T-cell (primary cell): ENCODE measurements around the gene CACNA2D1. TPM values are rescaled to one million over a fixed set of nuclear protein-coding genes. Genes with fewer than 3 reads are reported as not detected.

Experiments used
- ATAC-seq, 4 experiments: fragments of 200-7000 bp in 3 of 4; fragments of 150-1000 bp in 1 of 4; cut with Tn5 transposase; replicated peaks in 1 of 4; 1 replicate in 3 of 4; 2 replicates in 1 of 4; pipeline ENCODE4 v1.10.0; 2021; ENCODE audit warnings: moderate library complexity in 3 of 4, mild to moderate bottlenecking in 2 of 4, moderate number of reproducible peaks in 1 of 4
- CTCF ChIA-PET, 2 donors: fragments of 300-600 bp; sonication (Branson Sonifier 250); formaldehyde crosslinking; loops; one replicate each; lab custom pipeline; 2022; ENCODE audit warnings: antibody characterized with exemption in 2 of 2; lab: Charles Lee
- POLR2A ChIA-PET, 2 donors: fragments of 300-600 bp; sonication (Branson Sonifier 250); formaldehyde crosslinking; loops; one replicate each; lab custom pipeline; 2022; ENCODE audit warnings: antibody characterized with exemption in 2 of 2; lab: Charles Lee
- DNase-seq, 35 experiments: peaks; one replicate each; pipeline versions ENCODE4 v3.0.0 to v3.0.0-alpha.2; 2013 to 2023
- H3K27ac ChIP-seq: one replicate; pipeline ENCODE4 v1.5.1; 2013; ENCODE audit warnings: low read length
- H3K27me3 ChIP-seq, 2 experiments: replicated peaks in 1 of 2; 1 replicate in 1 of 2; 2 replicates in 1 of 2; pipeline versions ENCODE4 v1.6.1 to v1.7.0; 2013; ENCODE audit warnings: low read length in 1 of 2, mixed read lengths in 1 of 2; ENCODE audit not compliant: control insufficient read depth in 2 of 2, insufficient read depth in 2 of 2; ENCODE audit errors: extremely low read depth in 1 of 2
- H3K36me3 ChIP-seq, 2 donors: 1 replicate in 1 of 2; 2 replicates in 1 of 2; pipeline versions ENCODE4 v1.6.1 to v1.7.0; 2013; ENCODE audit warnings: low read length in 1 of 2; ENCODE audit not compliant: control insufficient read depth in 2 of 2, insufficient read depth in 1 of 2; ENCODE audit errors: extremely low read depth in 1 of 2
- H3K4me1 ChIP-seq, 2 experiments: 1 replicate in 1 of 2; 2 replicates in 1 of 2; pipeline versions ENCODE4 v1.6.1 to v1.7.0; 2013; ENCODE audit warnings: low read length in 2 of 2, mixed read lengths in 1 of 2; ENCODE audit not compliant: insufficient read depth in 2 of 2, control insufficient read depth in 1 of 2; ENCODE audit errors: extremely low read depth in 1 of 2
- H3K4me3 ChIP-seq, 2 donors: 1 replicate in 1 of 2; 2 replicates in 1 of 2; pipeline versions ENCODE4 v1.5.1 to v1.7.0; 2013; ENCODE audit warnings: mild to moderate bottlenecking in 2 of 2, low read length in 1 of 2, moderate library complexity in 1 of 2; ENCODE audit not compliant: control insufficient read depth in 1 of 2; ENCODE audit errors: extremely low read depth in 1 of 2
- H3K9me3 ChIP-seq: 2 replicates; pipeline ENCODE4 v1.7.0; 2013
- H3K27ac Mint-ChIP-seq, 2 donors: one replicate each; pipeline ENCODE4 v1.8.0; 2020 to 2021; ENCODE audit warnings: mild to moderate bottlenecking in 2 of 2, mixed read lengths in 2 of 2
- H3K27me3 Mint-ChIP-seq, 2 donors: one replicate each; pipeline ENCODE4 v1.8.0; 2021 to 2022; ENCODE audit warnings: mixed read lengths in 2 of 2
- H3K36me3 Mint-ChIP-seq: one replicate; pipeline ENCODE4 v1.8.0; 2021; ENCODE audit warnings: mixed read lengths
- H3K4me1 Mint-ChIP-seq, 3 donors: one replicate each; pipeline ENCODE4 v1.8.0; 2020 to 2022; ENCODE audit warnings: mixed read lengths in 3 of 3, mild to moderate bottlenecking in 1 of 3
- H3K4me3 Mint-ChIP-seq, 3 donors: one replicate each; pipeline ENCODE4 v1.8.0; 2020 to 2022; ENCODE audit warnings: mild to moderate bottlenecking in 3 of 3, mixed read lengths in 3 of 3, moderate library complexity in 3 of 3
- H3K9me3 Mint-ChIP-seq, 3 donors: one replicate each; pipeline ENCODE4 v1.8.0; 2020 to 2022; ENCODE audit warnings: mixed read lengths in 3 of 3
- WGBS: methylation state at CpG from one replicate; pipeline ENCODE4 v1.1.5; 2013; ENCODE audit warnings: missing lambda C conversion rate; ENCODE audit not compliant: insufficient coverage; 5-methylcytosine and 5-hydroxymethylcytosine counted together
- total RNA-seq, 35 experiments: library from RNA in 6 of 35; stranded (reverse) in 6 of 35; fragments of 120-200 nt in 1 of 35; gene quantifications; one replicate each; pipeline versions ENCODE4 v1.2.1 to v1.2.4 and lab custom pipeline; 2013 to 2026

CACNA2D1 gene
- total RNA-seq, 5 donors from 2014 or later (not counting 1 experiment from before 2014, with no cell fraction given) = 0.03 to 0.43 (median 0.35) TPM; not detected in 2

- ChIA-PET POLR2A (no interaction called here), CTCF (no interaction called here)
- no peak overlapping the region for H3K27ac Mint-ChIP-seq
- ATAC-seq = no peak
- H3K9me3 Mint-ChIP-seq = peaks cover 0 to 3% (median 3%) of the 10 kb centered on the region in 3 donors
- no peak for DNase-seq
- H3K36me3 Mint-ChIP-seq = no peaks in the 10 kb centered on the region
- H3K36me3 ChIP-seq = no peaks in the 10 kb centered on the region
- H3K27ac ChIP-seq = no peak overlapping the region
- H3K4me3 ChIP-seq = no peak overlapping the region
- H3K27me3 ChIP-seq = no peaks in the 10 kb centered on the region
- H3K9me3 ChIP-seq = no peaks in the 10 kb centered on the region
- H3K4me1 Mint-ChIP-seq = no peaks in the 10 kb centered on the region
- WGBS = no CpG with 5 or more reads among the region's 8 CpGs
- H3K27me3 Mint-ChIP-seq = no peaks in the 10 kb centered on the region
- H3K4me3 Mint-ChIP-seq = no peak overlapping the region
- H3K4me1 ChIP-seq = no peaks in the 10 kb centered on the region
These were observed 364.1 kb downstream of the CACNA2D1 start for GRCh38 chr7:82079527-82079926.

GRCh38 chr7:82078807-82079206 lies 364.8 kb downstream of the CACNA2D1 start:
- no peak for ATAC-seq
- no peak for DNase-seq
- no peaks in the 10 kb centered on the region for H3K27me3 ChIP-seq
- WGBS = no CpG with 5 or more reads among the region's 2 CpGs
- Mint-ChIP-seq H3K36me3 (no peaks in the 10 kb centered on the region), H3K9me3 (peaks cover 0 to 3% (median 3%) of the 10 kb centered on the region in 3 donors), H3K27me3 (no peaks in the 10 kb centered on the region), H3K4me1 (no peaks in the 10 kb centered on the region), H3K4me3 (no peak overlapping the region), H3K27ac (no peak overlapping the region)
- no peaks in the 10 kb centered on the region for H3K36me3 ChIP-seq
- CTCF ChIA-PET = no interaction called here
- POLR2A ChIA-PET = no interaction called here
- no peak overlapping the region for H3K27ac ChIP-seq
- H3K4me3 ChIP-seq = no peak overlapping the region
- no peaks in the 10 kb centered on the region for H3K9me3 ChIP-seq
- H3K4me1 ChIP-seq = no peaks in the 10 kb centered on the region

GRCh38 chr7:82071468-82071867 lies 372.1 kb downstream of the CACNA2D1 start:
- Mint-ChIP-seq H3K27ac (no peak overlapping the region), H3K4me1 (no peaks in the 10 kb centered on the region), H3K4me3 (no peak overlapping the region), H3K9me3 (peaks cover 0 to 16% (median 0%) of the 10 kb centered on the region in 3 donors), H3K36me3 (no peaks in the 10 kb centered on the region), H3K27me3 (no peaks in the 10 kb centered on the region)
- no peak for DNase-seq
- H3K27me3 ChIP-seq = no peaks in the 10 kb centered on the region
- ChIA-PET CTCF (no interaction called here), POLR2A (interaction anchor here in 1 of 2 donors (0.7 kb wide), 1 partner anchor 222 kb away, joined by 3 read pairs; no protein-coding TSS in a partner anchor)
- H3K4me1 ChIP-seq = no peaks in the 10 kb centered on the region
- no peak overlapping the region for H3K27ac ChIP-seq
- WGBS = 60% methylated on average over 1 of the region's 2 CpGs
- ATAC-seq = no peak
- no peaks in the 10 kb centered on the region for H3K9me3 ChIP-seq
- H3K36me3 ChIP-seq = no peaks in the 10 kb centered on the region
- H3K4me3 ChIP-seq = no peak overlapping the region

GRCh38 chr7:82067628-82068264 lies 375.8 kb downstream of the CACNA2D1 start:
- H3K4me1 ChIP-seq = no peaks in the 10 kb centered on the region
- Mint-ChIP-seq H3K9me3 (peaks cover 0 to 16% (median 0%) of the 10 kb centered on the region in 3 donors), H3K4me3 (no peak overlapping the region), H3K4me1 (no peaks in the 10 kb centered on the region), H3K27ac (no peak overlapping the region), H3K36me3 (no peaks in the 10 kb centered on the region), H3K27me3 (no peaks in the 10 kb centered on the region)
- no peak overlapping the region for H3K27ac ChIP-seq
- no peaks in the 10 kb centered on the region for H3K27me3 ChIP-seq
- ChIA-PET CTCF (no interaction called here), POLR2A (no interaction called here)
- WGBS = no CpG with 5 or more reads among the region's 2 CpGs
- no peaks in the 10 kb centered on the region for H3K36me3 ChIP-seq
- H3K9me3 ChIP-seq = no peaks in the 10 kb centered on the region
- no peak overlapping the region for H3K4me3 ChIP-seq
- DNase-seq (no peak), ATAC-seq (no peak)

GRCh38 chr7:82057476-82057875 lies 386.1 kb downstream of the CACNA2D1 start:
- Mint-ChIP-seq H3K4me3 (no peak overlapping the region), H3K36me3 (no peaks in the 10 kb centered on the region), H3K27ac (no peak overlapping the region), H3K4me1 (no peaks in the 10 kb centered on the region), H3K9me3 (peaks cover 10 to 11% (median 11%) of the 10 kb centered on the region in 3 donors), H3K27me3 (no peaks in the 10 kb centered on the region)
- Histone ChIP-seq H3K4me1 (no peaks in the 10 kb centered on the region), H3K9me3 (no peaks in the 10 kb centered on the region), H3K27ac (no peak overlapping the region), H3K36me3 (no peaks in the 10 kb centered on the region), H3K27me3 (no peaks in the 10 kb centered on the region), H3K4me3 (no peak overlapping the region)
- no peak for ATAC-seq
- POLR2A ChIA-PET = no interaction called here
- CTCF ChIA-PET = no interaction called here
- 38% methylated on average over 1 of the region's 1 CpG for WGBS
- DNase-seq = no peak

- Mint-ChIP-seq H3K4me1 (no peaks in the 10 kb centered on the region), H3K4me3 (no peak overlapping the region)
- 81% methylated on average over 2 of the region's 2 CpGs for WGBS
These were observed 387.3 kb downstream of the CACNA2D1 start for GRCh38 chr7:82056282-82056681.

More at GRCh38 chr7:82056282-82056681, 387.3 kb downstream of the CACNA2D1 start:
- no peaks in the 10 kb centered on the region for H3K36me3 ChIP-seq
- H3K27ac ChIP-seq = no peak overlapping the region
- H3K27ac Mint-ChIP-seq = no peak overlapping the region
- ATAC-seq (no peak), DNase-seq (no peak)
- peaks cover 8 to 10% (median 10%) of the 10 kb centered on the region in 3 donors for H3K9me3 Mint-ChIP-seq
- no peaks in the 10 kb centered on the region for H3K27me3 Mint-ChIP-seq
- CTCF ChIA-PET = no interaction called here
- H3K36me3 Mint-ChIP-seq = no peaks in the 10 kb centered on the region
- POLR2A ChIA-PET = no interaction called here
- no peak overlapping the region for H3K4me3 ChIP-seq
- no peaks in the 10 kb centered on the region for H3K9me3 ChIP-seq
- no peaks in the 10 kb centered on the region for H3K4me1 ChIP-seq
- H3K27me3 ChIP-seq = no peaks in the 10 kb centered on the region
